Measurements from ENCODE around the gene FHIP2A. TPM values are rescaled to one million over a fixed set of nuclear protein-coding genes. Genes with fewer than 3 reads are reported as not detected.

FHIP2A gene
- total and polyA plus RNA-seq, 12 donors: 4.8 to 36.6 (median 26.4) TPM

DNA sequence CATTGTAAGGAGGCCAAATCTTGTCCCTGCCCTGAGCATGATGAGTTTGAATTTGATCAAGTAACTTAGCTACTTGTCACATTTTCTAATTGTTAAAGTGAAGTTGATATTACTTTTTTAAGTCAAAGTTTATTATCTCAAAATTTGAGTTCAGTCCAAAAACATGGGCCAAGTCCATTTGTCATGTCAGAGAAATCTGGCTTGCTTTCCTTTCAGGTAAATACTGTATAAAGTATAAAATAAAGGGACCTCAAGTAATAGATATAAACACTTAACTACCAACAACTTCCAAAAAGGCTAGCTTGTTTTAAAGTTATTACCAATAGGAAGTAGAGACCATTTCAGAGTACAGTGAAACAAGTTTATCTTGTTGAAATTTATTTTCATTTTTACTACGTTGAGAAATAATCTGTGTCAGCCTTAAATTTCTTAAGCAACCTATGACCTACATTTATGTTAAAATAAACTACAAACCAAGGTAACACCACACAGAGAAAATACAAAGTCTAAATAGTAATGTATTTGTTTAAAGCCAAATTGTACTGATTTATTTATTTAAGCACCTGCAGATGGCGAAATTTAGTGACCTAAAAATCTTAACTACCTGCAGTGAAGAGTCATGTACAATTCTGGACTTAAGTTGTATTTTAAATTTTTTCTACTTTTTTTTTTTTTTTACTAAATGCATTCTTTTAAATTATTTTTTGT is 36.5 kb downstream of the FHIP2A start:
- intact Hi-C loops (cut with DNase I): no loop called here
- Histone ChIP-seq H3K4me1 (peaks cover 0 to 20% (median 8%) of the 10 kb centered on the region in 9 donors), H3K27ac (no peak overlapping the region), H3K4me3 (no peak overlapping the region), H3K27me3 (no peaks in the 10 kb centered on the region), H3K36me3 (peaks cover 0 to 100% (median 53%) of the 10 kb centered on the region in 9 donors), H3K9me3 (no peaks in the 10 kb centered on the region)
- TF ChIP-seq, protein P1, sequence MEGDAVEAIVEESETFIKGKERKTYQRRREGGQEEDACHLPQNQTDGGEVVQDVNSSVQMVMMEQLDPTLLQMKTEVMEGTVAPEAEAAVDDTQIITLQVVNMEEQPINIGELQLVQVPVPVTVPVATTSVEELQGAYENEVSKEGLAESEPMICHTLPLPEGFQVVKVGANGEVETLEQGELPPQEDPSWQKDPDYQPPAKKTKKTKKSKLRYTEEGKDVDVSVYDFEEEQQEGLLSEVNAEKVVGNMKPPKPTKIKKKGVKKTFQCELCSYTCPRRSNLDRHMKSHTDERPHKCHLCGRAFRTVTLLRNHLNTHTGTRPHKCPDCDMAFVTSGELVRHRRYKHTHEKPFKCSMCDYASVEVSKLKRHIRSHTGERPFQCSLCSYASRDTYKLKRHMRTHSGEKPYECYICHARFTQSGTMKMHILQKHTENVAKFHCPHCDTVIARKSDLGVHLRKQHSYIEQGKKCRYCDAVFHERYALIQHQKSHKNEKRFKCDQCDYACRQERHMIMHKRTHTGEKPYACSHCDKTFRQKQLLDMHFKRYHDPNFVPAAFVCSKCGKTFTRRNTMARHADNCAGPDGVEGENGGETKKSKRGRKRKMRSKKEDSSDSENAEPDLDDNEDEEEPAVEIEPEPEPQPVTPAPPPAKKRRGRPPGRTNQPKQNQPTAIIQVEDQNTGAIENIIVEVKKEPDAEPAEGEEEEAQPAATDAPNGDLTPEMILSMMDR (IDR thresholded peaks at IDR 0.05): no peak
- WGBS, 2 donors: 62 to 86% methylated on average over 2 of the region's 2 CpGs
- no peak for DNase-seq
- ATAC-seq: no peak

DNA sequence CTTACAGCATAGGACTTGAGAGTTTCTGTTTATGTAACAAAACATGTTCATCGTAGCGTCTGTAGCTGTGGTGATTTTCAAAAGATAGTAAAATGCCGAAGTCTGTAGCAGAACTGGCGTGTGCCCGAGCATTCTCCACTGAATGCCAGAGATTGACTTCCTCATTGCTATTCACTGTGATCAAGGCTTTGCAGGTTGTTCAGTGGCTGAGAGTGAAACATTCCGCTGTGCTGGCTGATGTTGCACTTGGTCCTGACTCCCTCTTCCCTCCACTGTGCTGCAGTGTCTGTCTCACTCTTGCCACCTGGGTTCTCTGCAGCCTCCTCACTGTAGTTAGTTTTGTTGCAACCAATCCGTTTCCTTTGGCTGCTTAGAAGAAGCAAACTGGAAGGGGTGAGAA is 37.6 kb downstream of the FHIP2A start:
- TF ChIP-seq, protein P1 (IDR thresholded peaks at IDR 0.05): no peak
- intact Hi-C loops (cut with DNase I): no loop called here
- WGBS, 2 donors: 90 to 91% methylated on average over 7 of the region's 7 CpGs
- Histone ChIP-seq H3K9me3 (no peaks in the 10 kb centered on the region), H3K4me3 (no peak overlapping the region), H3K27me3 (no peaks in the 10 kb centered on the region), H3K4me1 (peaks cover 0 to 20% (median 8%) of the 10 kb centered on the region in 9 donors), H3K27ac (no peak overlapping the region), H3K36me3 (peaks cover 0 to 100% (median 51%) of the 10 kb centered on the region in 9 donors)
- no peak for ATAC-seq
- DNase-seq: no peak

GRCh38 chr10:114862456-114862855 is 40.9 kb downstream of the FHIP2A start:
- Histone ChIP-seq H3K4me1 (peaks cover 0 to 1% (median 0%) of the 10 kb centered on the region in 9 donors), H3K27me3 (no peaks in the 10 kb centered on the region), H3K27ac (no peak overlapping the region), H3K9me3 (no peaks in the 10 kb centered on the region), H3K4me3 (no peak overlapping the region), H3K36me3 (peaks cover 0 to 90% (median 47%) of the 10 kb centered on the region in 9 donors)
- WGBS, 2 donors: 91 to 92% methylated on average over 4 of the region's 4 CpGs
- intact Hi-C loops (cut with DNase I): no loop called here
- TF ChIP-seq, protein P1 (IDR thresholded peaks at IDR 0.05): no peak
- ATAC-seq: no peak
- DNase-seq: no peak

DNA sequence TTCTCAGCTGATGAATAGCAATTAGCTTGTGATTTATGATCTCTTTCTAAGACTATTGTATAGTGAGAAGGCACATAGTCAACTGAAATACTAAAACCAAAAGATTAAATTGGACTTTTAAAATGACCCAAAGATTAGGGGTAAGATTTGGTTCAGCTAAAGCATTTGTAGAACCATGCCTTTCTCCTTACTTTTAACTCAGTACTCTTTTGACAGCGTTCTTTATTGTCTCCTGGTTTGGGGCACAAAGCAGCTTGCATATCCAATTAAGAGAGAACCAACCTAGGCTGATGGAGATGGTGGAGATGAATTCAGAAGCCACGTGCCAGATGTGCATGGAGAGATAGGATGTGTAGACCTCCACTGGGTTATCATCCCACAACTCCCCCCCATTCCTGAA is 45.8 kb downstream of the FHIP2A start:
- Histone ChIP-seq H3K27ac (no peak overlapping the region), H3K4me1 (no peaks in the 10 kb centered on the region), H3K36me3 (peaks cover 0 to 41% (median 24%) of the 10 kb centered on the region in 9 donors), H3K9me3 (no peaks in the 10 kb centered on the region), H3K27me3 (no peaks in the 10 kb centered on the region), H3K4me3 (no peak overlapping the region)
- TF ChIP-seq, protein P1 (IDR thresholded peaks at IDR 0.05): no peak
- ATAC-seq (no peak), DNase-seq (no peak)
- intact Hi-C loops (cut with DNase I): no loop called here
- WGBS, 2 donors: 85 to 86% methylated on average over 2 of the region's 2 CpGs
